ENCODE measurements around the gene NEUROD1. TPM values are rescaled to one million over a fixed set of nuclear protein-coding genes. Genes with fewer than 3 reads are reported as not detected.

NEUROD1 gene
- total RNA-seq, 1 donor from 2014 or later, result not detected

- DNase-seq (ENCODE audit: low spot score), result no peak
Measured at GRCh38 chr2:181643151-181643550, 37.2 kb downstream of the NEUROD1 start.

GRCh38 chr2:181642086-181642485, 38.2 kb downstream of the NEUROD1 start:
- DNase-seq (ENCODE audit: low spot score), result no peak

GRCh38 chr2:181639686-181640085, 40.6 kb downstream of the NEUROD1 start:
- no peak for DNase-seq (ENCODE audit: low spot score)

- no peak for DNase-seq (ENCODE audit: low spot score)
Measured at GRCh38 chr2:181632733-181633401, 47.5 kb downstream of the NEUROD1 start.

- DNase-seq (ENCODE audit: low spot score), result no peak
Measured at GRCh38 chr2:181628590-181629585, 51.4 kb downstream of the NEUROD1 start.

GRCh38 chr2:181627545-181627944, 52.8 kb downstream of the NEUROD1 start:
- no peak for DNase-seq (ENCODE audit: low spot score)

GRCh38 chr2:181626671-181627070, 53.6 kb downstream of the NEUROD1 start:
- DNase-seq (ENCODE audit: low spot score), result no peak

Other genes starting within 250 kb of the NEUROD1 start
- gene ITGA4, start 223.1 kb downstream of the NEUROD1 start, total RNA-seq, result 7.4 TPM
- 0.29 TPM for gene CERKL, start 23.4 kb downstream of the NEUROD1 start, total RNA-seq
- 108 TPM for gene ITPRID2, start 211.2 kb upstream of the NEUROD1 start, total RNA-seq